B cell (primary cell): ENCODE data around the gene SCNN1G. TPM values are rescaled to one million over a fixed set of nuclear protein-coding genes. Genes with fewer than 3 reads are reported as not detected.

ENCODE experiments used
- ATAC-seq: fragments of 200-7000 bp; cut with Tn5 transposase; one replicate; pipeline ENCODE4 v1.10.0; 2021; ENCODE audit warnings: low read depth, mild to moderate bottlenecking, moderate number of reproducible peaks, moderate library complexity
- CTCF ChIA-PET: fragments of 350-600 bp; sonication (Branson Sonifier 250); formaldehyde crosslinking; loops from one replicate; lab custom pipeline; 2021; ENCODE audit warnings: antibody characterized with exemption, inconsistent platforms; lab: Charles Lee
- POLR2A ChIA-PET: fragments of 350-600 bp; sonication (Branson Sonifier 250); formaldehyde crosslinking; loops from one replicate; lab custom pipeline; 2021; ENCODE audit warnings: antibody characterized with exemption; lab: Charles Lee
- DNase-seq: peaks from one replicate; pipeline ENCODE4 v3.0.0; 2013
- H2AFZ ChIP-seq: 2 replicates; pipeline ENCODE4 v1.6.1; 2012; ENCODE audit warnings: mild to moderate bottlenecking, low read depth, low read length; ENCODE audit not compliant: insufficient read depth, poor library complexity, severe bottlenecking
- H3K27ac ChIP-seq, 2 donors: 1 replicate in 1 of 2; 2 replicates in 1 of 2; pipeline ENCODE4 v1.5.1; 2012 to 2013; ENCODE audit warnings: low read length in 2 of 2, mild to moderate bottlenecking in 2 of 2, moderate library complexity in 1 of 2
- H3K27me3 ChIP-seq, 4 experiments: fragments of 200-600 bp in 1 of 4; sonication (generic) in 1 of 4; replicated peaks in 1 of 4; 1 replicate in 2 of 4; 2 replicates in 2 of 4; pipeline versions ENCODE4 v1.6.1 to v1.7.0; 2013 to 2016; ENCODE audit warnings: low read length in 3 of 4, mild to moderate bottlenecking in 2 of 4, mixed read lengths in 1 of 4, moderate library complexity in 1 of 4; ENCODE audit not compliant: insufficient read depth in 4 of 4, control insufficient read depth in 3 of 4; ENCODE audit errors: control extremely low read depth in 1 of 4
- H3K36me3 ChIP-seq, 2 experiments: replicated peaks in 1 of 2; 1 replicate in 1 of 2; 2 replicates in 1 of 2; pipeline versions ENCODE4 v1.6.1 to v1.7.1; 2013; ENCODE audit warnings: low read length in 1 of 2; ENCODE audit not compliant: insufficient read depth in 2 of 2, control insufficient read depth in 1 of 2; ENCODE audit errors: control extremely low read depth in 1 of 2, extremely low read depth in 1 of 2
- H3K4me1 ChIP-seq, 2 donors: fragments of 200-600 bp in 1 of 2; sonication (generic) in 1 of 2; 1 replicate in 1 of 2; 2 replicates in 1 of 2; pipeline versions ENCODE4 v1.5.1 to v1.6.1; 2013 to 2017; ENCODE audit warnings: low read length in 2 of 2; ENCODE audit not compliant: control insufficient read depth in 2 of 2, insufficient read depth in 2 of 2
- H3K4me2 ChIP-seq: replicated peaks from 2 replicates; pipeline ENCODE3; 2012; ENCODE audit warnings: mild to moderate bottlenecking, low read depth, low read length; ENCODE audit not compliant: poor library complexity, severe bottlenecking
- H3K4me3 ChIP-seq, 5 experiments: fragments of 200-600 bp in 1 of 5; sonication (generic) in 1 of 5; 1 replicate in 3 of 5; 2 replicates in 2 of 5; pipeline versions ENCODE4 v1.5.1 to v1.7.0; 2011 to 2016; ENCODE audit warnings: low read length in 4 of 5, mild to moderate bottlenecking in 4 of 5, low read depth in 2 of 5, control low read depth in 1 of 5, moderate library complexity in 1 of 5; ENCODE audit not compliant: insufficient read depth in 1 of 5; ENCODE audit errors: control extremely low read depth in 1 of 5, extremely low read depth in 1 of 5
- H3K79me2 ChIP-seq: fragments of 200-600 bp; sonication (generic); one replicate; pipeline ENCODE4 v1.6.0; 2016; ENCODE audit warnings: low read length; ENCODE audit not compliant: control insufficient read depth, insufficient read depth
- H3K9ac ChIP-seq: fragments of 200-600 bp; sonication (generic); 2 replicates; pipeline ENCODE4 v1.6.1; 2017; ENCODE audit warnings: mild to moderate bottlenecking, low read length, moderate library complexity
- H3K9me3 ChIP-seq, 3 donors: one replicate each; pipeline versions ENCODE4 v1.6.1 to v1.7.1; 2013; ENCODE audit warnings: low read length in 2 of 3; ENCODE audit not compliant: control insufficient read depth in 2 of 3, insufficient read depth in 1 of 3; ENCODE audit errors: control extremely low read depth in 1 of 3
- H4K20me1 ChIP-seq: 2 replicates; pipeline ENCODE4 v1.6.0; 2012; ENCODE audit warnings: mild to moderate bottlenecking, low read length; ENCODE audit not compliant: insufficient read depth, control insufficient read depth, poor library complexity, severe bottlenecking
- H3K27ac Mint-ChIP-seq: one replicate; pipeline ENCODE4 v1.8.0; 2021; ENCODE audit warnings: mixed read lengths
- H3K27me3 Mint-ChIP-seq: one replicate; pipeline ENCODE4 v1.8.0; 2021; ENCODE audit warnings: mixed read lengths
- H3K4me1 Mint-ChIP-seq: one replicate; pipeline ENCODE4 v1.8.0; 2021; ENCODE audit warnings: mixed read lengths
- H3K4me3 Mint-ChIP-seq: one replicate; pipeline ENCODE4 v1.8.0; 2021; ENCODE audit warnings: mixed read lengths
- H3K9me3 Mint-ChIP-seq: one replicate; pipeline ENCODE4 v1.8.0; 2022; ENCODE audit warnings: mixed read lengths; ENCODE audit not compliant: insufficient read depth
- EZH2 ChIP-seq: IDR thresholded peaks from 2 replicates; pipeline ENCODE4 v1.6.1; 2012; ENCODE audit warnings: borderline replicate concordance, low read depth, mild to moderate bottlenecking, moderate library complexity, low read length; ENCODE audit not compliant: insufficient read depth, poor library complexity, severe bottlenecking
- WGBS: methylation state at CpG from one replicate; pipeline ENCODE4 v1.1.5; 2013; ENCODE audit warnings: missing lambda C conversion rate; ENCODE audit not compliant: insufficient coverage; 5-methylcytosine and 5-hydroxymethylcytosine counted together
- intact Hi-C: fragments of 100-400 bp; cut with micrococcal nuclease; formaldehyde crosslinking; loops from one replicate; pipeline ENCODE4 v1.10.0; 2022
- polyA plus RNA-seq: library from polyadenylated mRNA; depleted of rRNA; stranded (reverse); fragments of >200 nt; gene quantifications from 2 replicates; pipeline ENCODE4 v1.2.3, GENCODE V29; 2012
- total RNA-seq, 2 donors: library from RNA; stranded (reverse); fragments of 120-200 nt in 1 of 2; gene quantifications; 1 replicate in 1 of 2; 2 replicates in 1 of 2; pipeline versions ENCODE4 v1.2.3 to v1.2.4, GENCODE V29; 2013 to 2022
- TF ChIP-seq, protein P1 (sequence below): fragments of 200-600 bp; IDR thresholded peaks from one replicate; pipeline ENCODE4 v1.8.0; 2022; ENCODE audit warnings: antibody characterized with exemption, mild to moderate bottlenecking

The SCNN1G gene
- total and polyA plus RNA-seq, 2 donors (not counting 1 experiment from before 2014, with no cell fraction given), result not detected

DNA sequence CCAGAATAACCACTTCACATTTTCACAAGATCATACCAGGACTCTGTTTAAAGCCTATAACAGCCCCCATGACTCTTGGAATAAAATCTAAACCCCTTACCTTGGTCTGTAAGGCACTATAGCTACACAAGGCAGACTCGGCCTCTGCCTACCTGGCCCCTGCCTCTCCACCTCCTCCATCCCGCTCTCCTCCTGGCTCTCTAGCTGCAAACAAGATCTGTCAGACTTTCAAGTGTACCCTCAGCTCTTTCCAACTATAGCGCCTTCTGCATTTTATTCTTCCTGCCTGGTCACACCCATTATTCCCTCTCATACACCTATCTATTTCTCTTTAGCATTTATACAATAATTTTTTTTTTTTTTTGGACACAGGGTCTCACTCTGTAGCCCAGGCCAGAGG is 41.5 kb upstream of the SCNN1G start:
- intact Hi-C loops, result no loop called here
- Mint-ChIP-seq H3K27ac (no peak overlapping the region), H3K4me1 (no peaks in the 10 kb centered on the region), H3K27me3 (no peaks in the 10 kb centered on the region), H3K4me3 (no peak overlapping the region), H3K9me3 (peaks cover 3% of the 10 kb centered on the region)
- POLR2A ChIA-PET, result no interaction called here
- CTCF ChIA-PET, result no interaction called here
- Histone ChIP-seq H3K27me3 (no peaks in the 10 kb centered on the region), H3K79me2 (peaks cover 4% of the 10 kb centered on the region), H3K4me1 (no peaks in the 10 kb centered on the region), H3K9me3 (peaks cover 0 to 9% (median 4%) of the 10 kb centered on the region in 3 donors), H3K36me3 (no peaks in the 10 kb centered on the region), H3K4me2 (no peak overlapping the region), H3K9ac (no peak overlapping the region), H2AFZ (no peak overlapping the region), H3K27ac (no peak overlapping the region), H4K20me1 (no peaks in the 10 kb centered on the region), H3K4me3 (no peak overlapping the region)
- TF ChIP-seq, protein P1, sequence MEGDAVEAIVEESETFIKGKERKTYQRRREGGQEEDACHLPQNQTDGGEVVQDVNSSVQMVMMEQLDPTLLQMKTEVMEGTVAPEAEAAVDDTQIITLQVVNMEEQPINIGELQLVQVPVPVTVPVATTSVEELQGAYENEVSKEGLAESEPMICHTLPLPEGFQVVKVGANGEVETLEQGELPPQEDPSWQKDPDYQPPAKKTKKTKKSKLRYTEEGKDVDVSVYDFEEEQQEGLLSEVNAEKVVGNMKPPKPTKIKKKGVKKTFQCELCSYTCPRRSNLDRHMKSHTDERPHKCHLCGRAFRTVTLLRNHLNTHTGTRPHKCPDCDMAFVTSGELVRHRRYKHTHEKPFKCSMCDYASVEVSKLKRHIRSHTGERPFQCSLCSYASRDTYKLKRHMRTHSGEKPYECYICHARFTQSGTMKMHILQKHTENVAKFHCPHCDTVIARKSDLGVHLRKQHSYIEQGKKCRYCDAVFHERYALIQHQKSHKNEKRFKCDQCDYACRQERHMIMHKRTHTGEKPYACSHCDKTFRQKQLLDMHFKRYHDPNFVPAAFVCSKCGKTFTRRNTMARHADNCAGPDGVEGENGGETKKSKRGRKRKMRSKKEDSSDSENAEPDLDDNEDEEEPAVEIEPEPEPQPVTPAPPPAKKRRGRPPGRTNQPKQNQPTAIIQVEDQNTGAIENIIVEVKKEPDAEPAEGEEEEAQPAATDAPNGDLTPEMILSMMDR, result no peak
- no peak for TF ChIP-seq EZH2
- WGBS, result 96% methylated on average over 3 of the region's 3 CpGs
- ATAC-seq (no peak), DNase-seq (no peak)

DNA sequence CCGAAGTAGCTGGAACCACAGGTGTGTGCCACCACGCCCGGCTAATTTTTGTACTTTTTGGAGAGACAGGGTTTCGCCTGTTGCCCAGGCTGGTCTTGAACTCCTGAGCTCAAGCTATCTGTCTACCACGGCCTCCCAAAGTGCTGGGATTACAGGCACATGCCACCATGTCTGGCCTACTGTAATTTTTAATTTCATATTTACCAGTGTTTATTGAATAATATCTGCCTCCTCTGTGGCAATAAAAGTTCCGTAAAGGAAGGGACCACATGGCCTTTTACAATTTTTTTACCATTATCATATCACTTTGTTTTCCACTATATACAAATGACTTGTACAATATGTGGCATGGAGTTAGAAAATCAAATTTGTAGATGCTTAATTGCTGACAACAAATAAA is 41.0 kb upstream of the SCNN1G start:
- H3K27ac Mint-ChIP-seq, result no peak overlapping the region
- no peak overlapping the region for H3K4me3 Mint-ChIP-seq
- intact Hi-C loops, result no loop called here
- TF ChIP-seq, protein P1, result no peak
- no peak for TF ChIP-seq EZH2
- WGBS, result 95% methylated on average over 4 of the region's 6 CpGs
- H3K4me3 ChIP-seq, result no peak overlapping the region
- no peaks in the 10 kb centered on the region for H3K4me1 Mint-ChIP-seq
- no peak for DNase-seq
- peaks cover 0 to 5% (median 3%) of the 10 kb centered on the region in 3 donors for H3K9me3 ChIP-seq
- H3K9me3 Mint-ChIP-seq, result peaks cover 3% of the 10 kb centered on the region
- no peaks in the 10 kb centered on the region for H4K20me1 ChIP-seq
- no peak overlapping the region for H3K4me2 ChIP-seq
- ChIA-PET CTCF (no interaction called here), POLR2A (no interaction called here)
- H3K27me3 ChIP-seq, result no peaks in the 10 kb centered on the region
- H3K27me3 Mint-ChIP-seq, result no peaks in the 10 kb centered on the region
- ATAC-seq, result no peak
- no peak overlapping the region for H3K27ac ChIP-seq
- H2AFZ ChIP-seq, result no peak overlapping the region
- H3K36me3 ChIP-seq, result no peaks in the 10 kb centered on the region
- no peaks in the 10 kb centered on the region for H3K4me1 ChIP-seq
- H3K79me2 ChIP-seq, result peaks cover 4% of the 10 kb centered on the region
- no peak overlapping the region for H3K9ac ChIP-seq
